OCI-M1 (cell line): ENCODE results near the gene VEPH1.
"Not testable (repeated sequence)": the region's sequence is repeated elsewhere in the genome, so short reads cannot be mapped to it uniquely, and the experiment has no call there.

Source experiments
- DNase-seq: peaks from one replicate; lab custom pipeline; 2025; lab: John Stamatoyannopoulos, UW

The VEPH1 gene

DNA sequence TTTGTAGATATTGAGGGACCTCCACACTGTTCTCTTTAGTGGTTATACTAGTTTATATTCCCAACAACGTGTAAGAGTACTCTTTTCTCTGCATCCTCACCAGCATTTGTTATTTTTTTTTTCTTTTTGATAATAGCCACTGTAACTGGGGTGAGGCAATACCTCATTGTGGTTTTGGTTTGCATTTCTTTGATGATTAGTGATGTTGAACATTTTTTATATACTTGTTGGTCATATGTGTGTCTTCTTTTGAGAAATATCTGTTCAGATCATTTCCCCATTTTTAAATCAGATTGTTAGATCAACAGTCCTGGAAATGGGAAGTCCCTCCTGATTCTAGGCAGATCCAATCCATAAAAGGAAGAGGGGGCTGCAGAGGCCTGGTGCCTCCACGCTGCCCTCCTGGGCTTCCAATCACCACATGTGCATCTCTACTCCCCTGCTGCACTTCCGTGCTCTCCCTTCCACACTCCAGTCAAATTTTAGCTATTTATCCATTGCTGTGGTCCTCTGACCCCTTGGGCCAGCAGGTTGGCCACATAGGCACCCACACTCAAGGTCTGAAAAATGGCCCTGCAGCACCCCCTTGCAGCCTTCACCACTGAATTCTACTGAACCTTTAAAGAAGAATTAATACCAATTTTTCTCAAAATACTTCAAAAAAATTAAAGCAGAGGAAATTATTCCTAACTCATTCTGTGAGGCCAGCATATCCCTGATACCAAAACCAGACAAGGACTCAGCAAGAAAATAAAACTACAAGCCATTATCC lies 154.7 kb downstream of the VEPH1 start:
- not testable (repeated sequence) for DNase-seq

DNA sequence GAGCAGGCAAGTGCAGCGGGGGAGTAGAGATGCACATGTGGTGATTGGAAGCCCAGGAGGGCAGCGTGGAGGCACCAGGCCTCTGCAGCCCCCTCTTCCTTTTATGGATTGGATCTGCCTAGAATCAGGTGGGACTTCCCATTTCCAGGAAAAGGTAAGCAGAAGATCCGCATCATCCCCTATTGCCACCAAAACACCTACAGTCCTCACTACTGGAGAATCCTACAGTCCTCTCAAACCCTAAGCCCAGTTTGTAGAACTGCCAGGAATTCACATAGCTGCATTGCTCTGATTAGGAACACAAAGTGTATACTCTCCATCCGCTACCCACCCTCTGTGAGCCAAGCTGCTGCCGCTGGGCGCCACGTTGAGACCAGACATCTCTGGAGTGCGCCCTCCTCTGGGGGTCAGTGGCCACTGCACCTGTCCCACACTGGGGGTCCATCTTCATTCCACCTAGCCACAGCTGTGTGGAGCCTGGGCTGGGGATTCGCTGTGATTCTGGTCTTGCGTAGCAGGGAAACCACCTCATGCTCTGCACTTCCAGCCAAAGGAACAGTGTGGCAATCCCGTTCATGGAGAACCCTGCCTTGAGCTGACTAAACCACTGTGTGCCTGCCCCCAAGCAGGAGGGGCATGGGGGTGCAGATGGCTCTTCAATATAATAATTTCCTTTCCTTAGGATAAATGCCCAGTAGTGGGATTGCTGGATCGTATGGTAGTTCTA lies 155.5 kb downstream of the VEPH1 start:
- no peak for DNase-seq

DNA sequence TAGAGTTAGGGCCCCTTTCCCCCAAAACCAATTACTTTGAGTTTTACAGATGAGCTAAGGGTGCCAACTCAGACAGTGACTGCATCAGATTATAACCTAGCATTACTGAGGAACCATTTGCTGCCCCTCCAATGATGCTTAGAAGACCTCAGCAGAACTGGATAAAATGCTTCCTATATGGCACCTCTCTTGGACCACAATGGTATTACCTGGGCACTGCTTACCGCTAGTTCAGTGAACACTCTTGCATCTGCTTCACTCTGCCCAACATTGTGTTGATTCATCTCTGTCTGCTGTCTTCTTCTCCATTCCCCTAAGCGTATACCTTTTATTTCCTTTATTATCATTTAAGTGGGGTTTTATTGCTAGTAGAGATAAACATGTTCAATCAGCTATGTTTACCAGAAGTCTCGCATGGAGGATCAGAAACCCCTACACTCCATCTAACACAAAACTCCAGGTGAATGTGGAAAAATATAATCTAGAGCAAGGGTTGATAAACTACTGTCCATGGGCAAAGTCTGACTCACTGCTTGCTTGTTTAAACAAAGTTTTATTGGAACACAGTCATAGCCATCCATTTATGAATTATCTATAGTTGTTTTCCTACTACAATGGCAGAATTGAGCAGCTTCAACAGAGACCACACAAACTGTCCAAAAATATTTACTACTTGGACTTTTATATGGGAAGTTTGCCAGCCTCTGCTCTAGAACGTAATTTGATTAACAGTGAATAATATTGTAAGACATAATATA lies 166.8 kb downstream of the VEPH1 start:
- no peak for DNase-seq

DNA sequence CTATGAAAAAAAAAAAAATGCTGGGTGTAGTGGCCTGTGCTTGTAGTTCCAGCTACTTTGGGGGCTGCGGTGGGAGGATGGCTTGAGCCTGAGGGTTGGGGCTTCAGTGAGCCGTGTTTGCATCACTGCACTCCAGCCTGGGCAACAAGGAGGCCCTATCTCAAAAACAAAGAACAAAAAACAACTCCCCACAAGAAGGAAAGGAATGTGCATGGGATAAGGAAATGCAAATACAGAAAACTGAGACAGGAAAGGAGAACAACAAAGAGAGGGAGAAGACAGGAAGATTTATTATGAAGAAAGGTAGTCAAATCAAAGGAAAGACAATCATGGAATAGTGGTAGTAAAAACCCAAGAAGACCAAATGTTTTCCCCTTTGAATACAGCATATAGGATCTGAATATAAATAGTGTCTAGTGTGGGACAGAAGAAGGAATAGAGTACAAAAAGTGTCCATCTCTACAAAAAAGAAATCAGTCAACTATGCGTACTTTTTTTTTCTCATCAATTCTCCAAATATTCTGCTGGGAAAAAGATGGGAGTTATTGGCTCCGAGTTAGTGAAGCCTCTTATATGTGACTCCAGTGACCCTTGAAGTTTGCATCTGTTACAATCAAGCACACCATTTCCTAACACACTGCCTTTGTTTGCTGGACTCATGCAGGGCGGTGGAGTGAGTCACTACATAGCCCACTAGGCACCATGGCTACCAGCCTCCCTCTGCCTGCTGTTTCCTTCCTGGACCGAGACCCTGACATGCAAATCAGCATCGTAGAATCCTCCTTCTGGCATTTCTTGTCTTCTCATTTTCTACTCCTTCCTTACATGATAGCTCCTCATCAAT lies 167.8 kb downstream of the VEPH1 start:
- DNase-seq, result no peak

- DNase-seq, result no peak
These were observed 169.6 kb downstream of the VEPH1 start for GRCh38 chr3:157333551-157333991.

GRCh38 chr3:157330206-157330605 lies 173.0 kb downstream of the VEPH1 start:
- no peak for DNase-seq

- DNase-seq, result no peak
These were observed 173.7 kb downstream of the VEPH1 start for GRCh38 chr3:157329551-157329950.

DNA sequence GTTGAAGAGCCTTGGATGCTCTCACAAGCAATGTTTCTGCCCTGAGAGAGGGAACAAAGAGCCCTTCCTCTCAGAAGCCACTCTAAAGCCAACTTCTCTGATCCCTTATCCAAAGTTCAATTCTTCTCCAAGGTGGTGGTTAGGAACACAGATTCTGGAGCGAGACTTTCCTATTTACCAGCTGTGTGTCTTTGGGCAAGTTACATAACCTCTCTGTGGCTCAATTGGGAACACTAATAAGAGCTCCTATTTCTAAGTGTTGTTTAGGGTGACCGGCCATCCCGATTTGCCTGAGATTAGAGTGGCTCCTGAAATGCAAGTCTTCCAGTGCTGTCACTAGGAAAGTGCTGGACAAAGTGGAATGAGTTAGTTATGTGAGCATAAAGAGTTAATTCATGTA lies 175.4 kb downstream of the VEPH1 start:
- no peak for DNase-seq

DNA sequence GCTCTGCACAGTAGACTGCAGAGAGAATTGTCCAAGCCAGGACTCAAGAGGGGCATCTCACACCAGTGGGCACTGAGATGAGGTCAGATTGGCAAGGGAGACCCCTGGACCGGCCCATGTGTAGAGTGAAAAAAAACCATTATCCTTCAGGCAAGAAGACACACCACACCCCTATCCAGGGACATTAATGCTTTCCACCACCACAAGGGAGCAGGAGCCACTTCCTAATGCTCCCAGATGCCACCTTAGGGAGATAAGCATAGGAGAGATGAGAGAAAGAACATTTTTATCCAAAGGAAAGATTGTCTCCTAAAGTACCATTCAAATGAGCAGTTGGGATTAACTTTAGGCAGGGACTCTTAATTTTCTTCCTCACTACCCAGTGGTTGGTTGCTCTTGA lies 176.2 kb downstream of the VEPH1 start:
- DNase-seq, result no peak

- not testable (repeated sequence) for DNase-seq
These were observed 178.3 kb downstream of the VEPH1 start for GRCh38 chr3:157324869-157325268.

GRCh38 chr3:157323360-157323759 lies 179.9 kb downstream of the VEPH1 start:
- DNase-seq, result no peak

- DNase-seq, result no peak
These were observed 183.5 kb downstream of the VEPH1 start for GRCh38 chr3:157319672-157320071.

GRCh38 chr3:157318639-157319288 lies 184.5 kb downstream of the VEPH1 start:
- no peak for DNase-seq

DNA sequence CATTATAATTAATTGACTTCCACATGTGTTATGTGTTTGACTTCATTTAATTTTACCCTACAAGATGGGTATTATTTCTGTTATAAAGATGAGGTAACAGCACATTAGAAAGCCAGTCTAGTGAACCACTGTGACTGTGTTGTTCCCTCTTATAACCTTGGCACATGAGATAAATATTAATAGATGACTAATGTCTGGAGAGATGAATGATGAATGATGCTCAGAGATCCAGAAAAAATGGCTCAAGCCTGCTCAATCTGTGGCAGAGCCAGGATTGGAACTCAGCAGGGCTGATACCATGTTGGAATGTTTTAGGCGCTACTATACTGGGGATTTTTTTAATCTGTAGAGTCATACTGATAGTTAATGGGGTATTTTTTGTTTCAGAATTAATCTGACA lies 185.3 kb downstream of the VEPH1 start:
- no peak for DNase-seq

DNA sequence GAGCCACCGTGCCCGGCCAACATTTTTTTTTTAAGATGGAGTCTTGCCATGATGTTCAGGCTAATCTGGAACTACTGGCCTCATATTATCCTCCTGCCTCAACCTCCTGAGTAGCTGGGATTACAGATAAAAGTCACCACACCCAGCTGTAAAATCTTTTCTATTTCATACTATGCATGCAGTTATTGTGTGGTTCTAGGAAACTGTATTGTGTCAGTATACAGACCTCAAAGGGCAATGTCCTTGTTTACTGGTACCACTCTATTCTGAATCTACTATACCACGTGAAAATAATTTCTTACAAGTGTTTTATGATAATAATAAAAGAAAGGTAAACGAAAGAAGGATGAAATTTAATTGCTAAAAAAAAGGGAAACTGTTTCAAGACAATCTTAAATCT lies 190.0 kb downstream of the VEPH1 start:
- DNase-seq, result peak; percentile 13

DNA sequence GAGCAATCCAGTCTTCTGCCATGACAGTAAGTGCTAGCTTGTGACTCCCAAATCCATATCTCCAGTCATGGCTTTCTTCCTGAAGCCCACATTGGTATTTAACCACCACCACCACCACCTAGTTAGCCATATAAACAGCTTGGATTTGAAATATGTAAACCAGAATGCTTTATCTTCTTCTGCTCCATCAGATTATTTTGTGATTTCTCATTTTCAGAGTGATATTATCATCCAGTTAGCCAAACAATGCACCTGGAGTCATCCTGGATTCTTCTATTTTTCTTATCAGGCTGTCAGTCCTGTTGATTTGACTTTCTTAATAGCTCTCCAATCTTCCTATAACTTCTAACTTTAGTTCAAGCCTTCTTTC lies 190.9 kb downstream of the VEPH1 start:
- DNase-seq, result no peak

- DNase-seq, result peak; percentile 19
These were observed 191.4 kb downstream of the VEPH1 start for GRCh38 chr3:157311633-157312375.

- DNase-seq, result peak; percentile 15
These were observed 192.7 kb downstream of the VEPH1 start for GRCh38 chr3:157310329-157311052.

- no peak for DNase-seq
These were observed 196.7 kb downstream of the VEPH1 start for GRCh38 chr3:157306502-157306901.

- no peak for DNase-seq
These were observed 197.8 kb downstream of the VEPH1 start for GRCh38 chr3:157305392-157305791.
